ENCODE data around the gene SCAF4. TPM values are rescaled to one million over a fixed set of nuclear protein-coding genes. Genes with fewer than 3 reads are reported as not detected.

SCAF4 gene
- total RNA-seq, 1 donor from 2014 or later: 23.1 TPM

DNA sequence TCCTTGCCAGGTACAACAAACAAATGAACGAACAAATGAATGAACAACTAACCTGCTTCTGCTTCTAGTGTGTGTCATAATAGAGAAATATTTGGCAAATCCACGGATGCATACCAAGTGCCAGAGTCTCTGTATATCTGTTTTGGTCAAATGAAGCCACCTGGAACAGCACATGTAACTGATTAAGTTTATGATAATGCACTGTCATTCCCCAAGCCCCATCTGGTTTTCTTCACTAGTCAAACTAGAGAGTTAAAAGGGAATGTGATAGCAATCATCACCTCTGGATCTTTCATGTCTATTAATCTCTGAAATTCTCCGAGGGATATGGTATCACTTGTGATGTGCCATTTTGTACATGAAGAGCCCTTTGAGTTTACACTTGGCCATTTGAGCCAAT is 21.0 kb upstream of the SCAF4 start:
- H3K36me3 Mint-ChIP-seq (ENCODE audit: low read depth): no peaks in the 10 kb centered on the region
- no peak overlapping the region for H3K4me3 Mint-ChIP-seq (ENCODE audit: unreplicated experiment)
- no peak for DNase-seq (ENCODE audit: low spot score)
- no peaks in the 10 kb centered on the region for H3K9me3 Mint-ChIP-seq (ENCODE audit: low read depth)
- H3K27ac Mint-ChIP-seq (ENCODE audit: unreplicated experiment): no peak overlapping the region
- TF ChIP-seq, protein P1, sequence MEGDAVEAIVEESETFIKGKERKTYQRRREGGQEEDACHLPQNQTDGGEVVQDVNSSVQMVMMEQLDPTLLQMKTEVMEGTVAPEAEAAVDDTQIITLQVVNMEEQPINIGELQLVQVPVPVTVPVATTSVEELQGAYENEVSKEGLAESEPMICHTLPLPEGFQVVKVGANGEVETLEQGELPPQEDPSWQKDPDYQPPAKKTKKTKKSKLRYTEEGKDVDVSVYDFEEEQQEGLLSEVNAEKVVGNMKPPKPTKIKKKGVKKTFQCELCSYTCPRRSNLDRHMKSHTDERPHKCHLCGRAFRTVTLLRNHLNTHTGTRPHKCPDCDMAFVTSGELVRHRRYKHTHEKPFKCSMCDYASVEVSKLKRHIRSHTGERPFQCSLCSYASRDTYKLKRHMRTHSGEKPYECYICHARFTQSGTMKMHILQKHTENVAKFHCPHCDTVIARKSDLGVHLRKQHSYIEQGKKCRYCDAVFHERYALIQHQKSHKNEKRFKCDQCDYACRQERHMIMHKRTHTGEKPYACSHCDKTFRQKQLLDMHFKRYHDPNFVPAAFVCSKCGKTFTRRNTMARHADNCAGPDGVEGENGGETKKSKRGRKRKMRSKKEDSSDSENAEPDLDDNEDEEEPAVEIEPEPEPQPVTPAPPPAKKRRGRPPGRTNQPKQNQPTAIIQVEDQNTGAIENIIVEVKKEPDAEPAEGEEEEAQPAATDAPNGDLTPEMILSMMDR (IDR thresholded peaks at IDR 0.05): no peak
- peaks cover 3% of the 10 kb centered on the region for H3K4me1 Mint-ChIP-seq (ENCODE audit: low read depth)
- no peaks in the 10 kb centered on the region for H3K27me3 Mint-ChIP-seq (ENCODE audit: low read depth)

DNA sequence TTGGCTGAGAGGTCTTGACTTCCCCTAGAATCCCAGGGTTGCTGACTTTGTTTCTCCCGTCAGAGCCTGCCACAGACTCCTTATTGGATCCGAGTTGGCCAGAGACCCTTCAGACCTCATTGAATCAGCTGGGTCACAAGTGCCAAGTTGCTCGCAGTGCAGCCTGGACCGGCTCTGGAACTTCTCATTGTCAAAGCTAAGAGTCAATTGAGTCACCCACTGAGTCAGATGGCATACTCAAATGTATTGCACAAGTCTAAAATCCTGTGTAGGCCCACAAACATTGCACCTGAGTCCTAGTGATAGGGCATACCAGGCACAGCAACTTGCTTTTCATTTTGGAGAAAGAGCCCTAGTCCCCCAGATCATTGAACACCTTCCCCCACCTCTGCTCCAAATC is 20.4 kb upstream of the SCAF4 start:
- Mint-ChIP-seq H3K4me3 (ENCODE audit: unreplicated experiment) (no peak overlapping the region), H3K27ac (ENCODE audit: unreplicated experiment) (no peak overlapping the region), H3K36me3 (ENCODE audit: low read depth) (no peaks in the 10 kb centered on the region), H3K4me1 (ENCODE audit: low read depth) (peaks cover 3% of the 10 kb centered on the region), H3K27me3 (ENCODE audit: low read depth) (no peaks in the 10 kb centered on the region), H3K9me3 (ENCODE audit: low read depth) (no peaks in the 10 kb centered on the region)
- TF ChIP-seq, protein P1 (IDR thresholded peaks at IDR 0.05): no peak
- DNase-seq (ENCODE audit: low spot score): no peak

DNA sequence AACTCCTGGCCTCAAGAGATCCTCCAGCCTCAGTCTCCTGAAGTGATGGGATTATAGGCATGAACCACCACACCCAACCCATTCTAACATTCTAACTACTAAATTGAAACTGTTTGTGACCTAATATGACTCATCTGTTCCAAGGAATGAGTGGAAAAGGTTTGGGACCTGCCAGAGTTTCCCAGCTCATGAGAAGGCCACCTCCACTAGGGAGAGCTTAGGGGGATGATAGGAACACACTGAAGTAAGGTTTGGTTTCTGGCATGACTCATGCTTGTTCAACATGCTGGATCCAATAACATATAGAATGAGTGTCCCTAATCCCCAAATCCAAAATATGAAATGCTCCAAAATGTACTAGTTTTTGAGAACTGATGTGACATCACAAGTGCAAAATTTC is 18.9 kb upstream of the SCAF4 start:
- DNase-seq (ENCODE audit: low spot score): no peak
- Mint-ChIP-seq H3K4me1 (ENCODE audit: low read depth) (peaks cover 3% of the 10 kb centered on the region), H3K27me3 (ENCODE audit: low read depth) (no peaks in the 10 kb centered on the region), H3K36me3 (ENCODE audit: low read depth) (no peaks in the 10 kb centered on the region), H3K9me3 (ENCODE audit: low read depth) (peaks cover 10% of the 10 kb centered on the region), H3K27ac (ENCODE audit: unreplicated experiment) (no peak overlapping the region), H3K4me3 (ENCODE audit: unreplicated experiment) (no peak overlapping the region)
- TF ChIP-seq, protein P1 (IDR thresholded peaks at IDR 0.05): no peak

DNA sequence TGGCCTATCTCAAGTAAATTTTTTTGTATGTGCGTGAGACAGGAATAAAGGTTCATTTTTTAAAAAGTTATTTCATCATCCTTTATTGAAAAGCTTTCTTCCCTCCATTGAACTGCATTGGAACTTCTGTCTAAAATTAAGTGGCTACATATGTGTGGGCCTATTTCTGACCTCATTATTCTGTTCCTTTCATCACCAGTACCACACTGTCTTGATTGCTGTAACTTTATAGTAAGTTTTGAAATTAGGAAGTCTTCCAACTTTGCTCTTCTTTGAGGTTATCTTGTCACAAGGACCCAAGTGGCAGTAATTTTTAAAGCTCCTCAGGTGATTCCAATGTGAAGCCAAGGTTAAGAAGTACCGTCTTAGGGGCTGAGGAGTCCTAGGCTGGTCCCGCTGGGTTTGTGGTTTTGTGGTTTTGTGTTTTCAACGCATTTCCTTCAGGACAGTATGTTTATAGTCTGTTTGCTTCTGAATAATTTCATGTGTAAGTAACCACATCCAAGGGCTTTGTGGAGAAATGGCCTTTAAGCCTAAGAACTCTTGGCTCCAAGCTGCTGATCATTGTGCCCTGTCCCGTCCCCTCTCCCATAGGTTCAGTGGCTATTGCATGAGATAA is 12.4 kb upstream of the SCAF4 start:
- no peaks in the 10 kb centered on the region for H3K36me3 Mint-ChIP-seq (ENCODE audit: low read depth)
- DNase-seq (ENCODE audit: low spot score): no peak
- peaks cover 19% of the 10 kb centered on the region for H3K9me3 Mint-ChIP-seq (ENCODE audit: low read depth)
- no peak overlapping the region for H3K4me3 Mint-ChIP-seq (ENCODE audit: unreplicated experiment)
- H3K4me1 Mint-ChIP-seq (ENCODE audit: low read depth): no peaks in the 10 kb centered on the region
- no peak overlapping the region for H3K27ac Mint-ChIP-seq (ENCODE audit: unreplicated experiment)
- H3K27me3 Mint-ChIP-seq (ENCODE audit: low read depth): no peaks in the 10 kb centered on the region
- TF ChIP-seq, protein P1 (IDR thresholded peaks at IDR 0.05): no peak

GRCh38 chr21:31743712-31744111 is 11.8 kb upstream of the SCAF4 start:
- no peak overlapping the region for H3K27ac Mint-ChIP-seq (ENCODE audit: unreplicated experiment)
- peaks cover 19% of the 10 kb centered on the region for H3K9me3 Mint-ChIP-seq (ENCODE audit: low read depth)
- DNase-seq (ENCODE audit: low spot score): no peak
- no peaks in the 10 kb centered on the region for H3K27me3 Mint-ChIP-seq (ENCODE audit: low read depth)
- no peaks in the 10 kb centered on the region for H3K36me3 Mint-ChIP-seq (ENCODE audit: low read depth)
- no peak overlapping the region for H3K4me3 Mint-ChIP-seq (ENCODE audit: unreplicated experiment)
- no peaks in the 10 kb centered on the region for H3K4me1 Mint-ChIP-seq (ENCODE audit: low read depth)
- TF ChIP-seq, protein P1 (IDR thresholded peaks at IDR 0.05): no peak
